Breast epithelium (tissue), 4 donors: ENCODE results near the gene UBE4A. TPM values are rescaled to one million over a fixed set of nuclear protein-coding genes. Genes with fewer than 3 reads are reported as not detected.

Experiments used
- DNase-seq, 2 donors: peaks; one replicate each; pipeline ENCODE4 v3.0.0-alpha.2; 2019; ENCODE audit warnings: low spot score in 2 of 2
- H3K27ac ChIP-seq, 2 donors: fragments of 200-600 bp; sonication (generic) in 1 of 2; one replicate each; pipeline ENCODE4 v1.5.1; 2016 to 2019; ENCODE audit warnings: mild to moderate bottlenecking in 1 of 2
- H3K27me3 ChIP-seq, 2 donors: fragments of 200-600 bp; sonication (generic) in 1 of 2; one replicate each; pipeline versions ENCODE4 v1.5.1 to v1.6.0; 2017 to 2019; ENCODE audit warnings: control low read depth in 1 of 2, mild to moderate bottlenecking in 1 of 2
- H3K36me3 ChIP-seq: fragments of 200-600 bp; one replicate; pipeline ENCODE4 v1.5.1; 2019
- H3K4me1 ChIP-seq, 2 donors: fragments of 200-600 bp; sonication (generic); one replicate each; pipeline ENCODE4 v1.5.1; 2016 to 2019; ENCODE audit warnings: control low read depth in 1 of 2
- H3K4me3 ChIP-seq, 3 donors: fragments of 200-600 bp; sonication (generic); 1 replicate in 2 of 3; 2 replicates in 1 of 3; pipeline ENCODE4 v1.5.1; 2016 to 2019; ENCODE audit warnings: mild to moderate bottlenecking in 3 of 3, moderate library complexity in 2 of 3
- H3K9me3 ChIP-seq, 2 donors: fragments of 200-600 bp; sonication (generic) in 1 of 2; one replicate each; pipeline ENCODE4 v1.5.1; 2016 to 2019; ENCODE audit warnings: control low read depth in 1 of 2
- CTCF ChIP-seq, 3 donors: fragments of 450-650 bp; IDR thresholded peaks; one replicate each; pipeline ENCODE4 v1.5.1; 2016 to 2017; ENCODE audit warnings: antibody characterized with exemption in 3 of 3, mild to moderate bottlenecking in 3 of 3, moderate library complexity in 3 of 3
- POLR2A ChIP-seq: fragments of 450-650 bp; IDR thresholded peaks from one replicate; pipeline ENCODE4 v1.6.1; 2016; ENCODE audit warnings: antibody characterized with exemption, mild to moderate bottlenecking, moderate library complexity
- POLR2AphosphoS5 ChIP-seq, 3 donors: sonication (generic); formaldehyde crosslinking; IDR thresholded peaks; one replicate each; pipeline ENCODE4 v1.6.1; 2017; ENCODE audit warnings: antibody characterized with exemption in 3 of 3
- intact Hi-C: fragments of 100-400 bp; cut with DNase I; formaldehyde crosslinking; loops from one replicate; pipeline ENCODE4 v1.15.1; 2023; ENCODE audit warnings: low total_unique reads
- total RNA-seq, 3 donors: library from RNA; depleted of rRNA; stranded (reverse); fragments of >200 nt; gene quantifications; one replicate each; pipeline ENCODE4 v1.1.0, GENCODE V29; 2016

UBE4A gene
- total RNA-seq, result 10 to 100 TPM; 39.0 to 51.5 (median 51.5) TPM

- Histone ChIP-seq H3K27ac (peak within 1 kb of the TSS; percentile 65 to 81), H3K4me1 (no peaks in the 10 kb centered on the region), H3K9me3 (no peaks in the 10 kb centered on the region), H3K27me3 (no peaks in the 10 kb centered on the region), H3K36me3 (no peaks in the 10 kb centered on the region), H3K4me3 (peak within 1 kb of the TSS; percentile 66 to 86 (median 72))
- TF ChIP-seq POLR2AphosphoS5 (IDR thresholded peaks at IDR 0.05) (peak; percentile 92 to 97 (median 96)), CTCF (IDR thresholded peaks at IDR 0.05) (no peak), POLR2A (peak; percentile 17)
- intact Hi-C loops, result no loop called here
- DNase-seq, result peak; percentile 91 to 95
Observed at GRCh38 chr11:118359295-118359958, at the start of gene UBE4A. Gene UBE4A, plus strand, starts transcription at chr11:118359600. Its CDS starts 5,481 bp downstream, at chr11:118365081.

GRCh38 chr11:118310271-118310670 lies 49.1 kb upstream of the UBE4A start:
- H3K27ac ChIP-seq, result no peak overlapping the region
- H3K27me3 ChIP-seq, result peaks cover 0 to 3% of the 10 kb centered on the region in 2 donors
- intact Hi-C loops, result no loop called here
- H3K4me1 ChIP-seq, result no peaks in the 10 kb centered on the region
- DNase-seq, result no peak
- no peak overlapping the region for H3K4me3 ChIP-seq
- H3K36me3 ChIP-seq, result no peaks in the 10 kb centered on the region
- no peaks in the 10 kb centered on the region for H3K9me3 ChIP-seq
- TF ChIP-seq POLR2AphosphoS5 (IDR thresholded peaks at IDR 0.05) (no peak), CTCF (IDR thresholded peaks at IDR 0.05) (no peak), POLR2A (no peak)

- Histone ChIP-seq H3K4me1 (no peaks in the 10 kb centered on the region), H3K36me3 (no peaks in the 10 kb centered on the region), H3K27me3 (peaks cover 0 to 3% of the 10 kb centered on the region in 2 donors), H3K27ac (no peak overlapping the region), H3K4me3 (no peak overlapping the region), H3K9me3 (no peaks in the 10 kb centered on the region)
- DNase-seq, result no peak
- intact Hi-C loops, result no loop called here
- TF ChIP-seq POLR2A (no peak), CTCF (IDR thresholded peaks at IDR 0.05) (no peak), POLR2AphosphoS5 (IDR thresholded peaks at IDR 0.05) (no peak)
Observed at GRCh38 chr11:118310781-118311485, 48.5 kb upstream of the UBE4A start.

GRCh38 chr11:118311518-118311917 lies 47.9 kb upstream of the UBE4A start:
- Histone ChIP-seq H3K4me3 (no peak overlapping the region), H3K36me3 (no peaks in the 10 kb centered on the region), H3K9me3 (no peaks in the 10 kb centered on the region), H3K27ac (no peak overlapping the region), H3K27me3 (peaks cover 0 to 3% of the 10 kb centered on the region in 2 donors), H3K4me1 (no peaks in the 10 kb centered on the region)
- no peak for DNase-seq
- TF ChIP-seq POLR2A (no peak), CTCF (IDR thresholded peaks at IDR 0.05) (no peak), POLR2AphosphoS5 (IDR thresholded peaks at IDR 0.05) (no peak)
- intact Hi-C loops, result no loop called here

- no peak overlapping the region for H3K4me3 ChIP-seq
- H3K27me3 ChIP-seq, result peaks cover 0 to 3% of the 10 kb centered on the region in 2 donors
- H3K27ac ChIP-seq, result no peak overlapping the region
- H3K4me1 ChIP-seq, result no peaks in the 10 kb centered on the region
- H3K9me3 ChIP-seq, result no peaks in the 10 kb centered on the region
- DNase-seq, result no peak
- intact Hi-C loops, result no loop called here
- TF ChIP-seq CTCF (IDR thresholded peaks at IDR 0.05) (no peak), POLR2A (no peak), POLR2AphosphoS5 (IDR thresholded peaks at IDR 0.05) (no peak)
- H3K36me3 ChIP-seq, result no peaks in the 10 kb centered on the region
Observed at GRCh38 chr11:118312328-118312727, 47.1 kb upstream of the UBE4A start.
